ENCODE data around the gene XRCC5.

XRCC5 gene

DNA sequence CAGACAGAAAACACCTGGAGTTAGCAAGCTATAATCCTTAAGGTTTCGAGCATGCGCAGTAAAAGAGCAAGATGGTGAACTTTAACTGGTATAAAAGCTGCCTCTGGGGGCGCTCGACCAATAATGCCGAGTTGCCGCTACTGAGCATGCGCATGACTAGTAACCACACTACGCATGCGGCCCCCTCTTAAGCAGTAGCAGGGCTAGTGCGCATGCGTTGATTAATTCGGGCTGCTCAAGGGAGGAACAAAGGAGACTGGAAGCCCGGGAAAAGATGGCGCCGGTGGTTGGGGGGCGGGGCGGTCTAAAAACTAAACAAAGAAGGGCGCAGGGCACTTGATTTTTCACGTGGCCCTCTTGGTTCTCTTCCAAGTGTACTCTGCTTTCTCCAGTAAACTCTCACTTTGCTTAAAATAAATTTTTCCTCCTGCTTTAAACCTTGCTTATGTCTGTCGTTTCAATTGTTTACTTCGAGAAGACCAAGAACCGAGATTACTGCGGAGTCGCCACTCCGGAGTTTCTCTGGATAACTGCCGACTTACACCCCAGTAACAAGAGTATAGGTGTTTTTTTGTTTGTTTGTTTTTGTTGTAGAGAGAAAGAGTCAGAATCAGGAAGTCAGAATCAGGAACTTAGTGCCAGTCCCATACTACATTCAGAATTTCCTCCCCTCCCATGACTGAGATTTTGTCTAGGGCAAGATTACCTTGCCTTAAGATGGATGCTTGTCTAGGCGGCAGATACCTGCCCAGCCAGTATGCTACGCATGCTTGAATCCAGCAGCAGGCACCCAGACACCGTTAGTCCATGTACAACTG is 5.8 kb downstream of the XRCC5 start:
- H3K9me3 ChIP-seq (ENCODE audit: low read length): no peaks in the 10 kb centered on the region
- peak overlapping the region; percentile 51 for H2AFZ ChIP-seq (ENCODE audit: low read depth, low read length)
- no peaks in the 10 kb centered on the region for H3K27me3 ChIP-seq (ENCODE audit: insufficient read depth, low read length)
- H3K4me1 ChIP-seq (ENCODE audit: insufficient read depth, low read length): peaks cover 58% of the 10 kb centered on the region
- peak overlapping the region; percentile 32 for H3K4me3 ChIP-seq (ENCODE audit: low read length)
- peaks cover 86% of the 10 kb centered on the region for H3K36me3 ChIP-seq (ENCODE audit: insufficient read depth, low read length)

GRCh38 chr2:216116418-216116817 is 7.3 kb downstream of the XRCC5 start:
- Histone ChIP-seq H3K4me3 (ENCODE audit: low read length) (no peak overlapping the region), H3K4me1 (ENCODE audit: insufficient read depth, low read length) (peaks cover 46% of the 10 kb centered on the region), H3K36me3 (ENCODE audit: insufficient read depth, low read length) (peaks cover 94% of the 10 kb centered on the region)

GRCh38 chr2:216117561-216118340 is 8.6 kb downstream of the XRCC5 start:
- Histone ChIP-seq H3K4me3 (ENCODE audit: low read length) (no peak overlapping the region), H3K27me3 (ENCODE audit: insufficient read depth, low read length) (no peaks in the 10 kb centered on the region), H3K9me3 (ENCODE audit: low read length) (no peaks in the 10 kb centered on the region), H2AFZ (ENCODE audit: low read depth, low read length) (no peak overlapping the region), H3K4me1 (ENCODE audit: insufficient read depth, low read length) (peaks cover 42% of the 10 kb centered on the region), H3K36me3 (ENCODE audit: insufficient read depth, low read length) (peaks cover 94% of the 10 kb centered on the region)

More at GRCh38 chr2:216116418-216116817, 7.3 kb downstream of the XRCC5 start:
- Histone ChIP-seq H3K9me3 (ENCODE audit: low read length) (no peaks in the 10 kb centered on the region), H2AFZ (ENCODE audit: low read depth, low read length) (no peak overlapping the region), H3K27me3 (ENCODE audit: insufficient read depth, low read length) (no peaks in the 10 kb centered on the region)

- Histone ChIP-seq H3K4me3 (ENCODE audit: low read length) (no peak overlapping the region), H3K27me3 (ENCODE audit: insufficient read depth, low read length) (no peaks in the 10 kb centered on the region), H3K9me3 (ENCODE audit: low read length) (no peaks in the 10 kb centered on the region), H3K4me1 (ENCODE audit: insufficient read depth, low read length) (peaks cover 42% of the 10 kb centered on the region), H2AFZ (ENCODE audit: low read depth, low read length) (no peak overlapping the region), H3K36me3 (ENCODE audit: insufficient read depth, low read length) (peaks cover 94% of the 10 kb centered on the region)
Observed at GRCh38 chr2:216118474-216118873, 9.3 kb downstream of the XRCC5 start.

DNA sequence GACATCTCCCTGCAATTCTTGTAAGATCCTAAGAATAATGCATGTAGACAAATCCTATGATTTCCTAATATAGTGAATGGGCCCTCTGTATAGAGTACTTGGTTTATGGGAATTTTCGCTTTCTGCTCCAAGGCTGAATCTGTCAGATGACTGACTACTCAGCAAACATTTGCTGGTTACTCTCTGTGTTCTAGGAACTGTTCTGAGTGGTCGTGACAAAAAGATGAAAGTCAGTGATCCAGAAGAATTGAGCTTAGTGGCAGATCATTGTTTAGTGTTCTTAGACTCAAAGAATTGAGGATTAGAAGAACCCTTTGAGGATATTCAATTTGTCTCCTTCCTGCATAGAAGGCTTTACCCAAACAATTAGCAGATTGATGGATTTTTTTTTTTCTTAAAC is 10.0 kb downstream of the XRCC5 start:
- Histone ChIP-seq H3K36me3 (ENCODE audit: insufficient read depth, low read length) (peaks cover 94% of the 10 kb centered on the region), H3K27me3 (ENCODE audit: insufficient read depth, low read length) (no peaks in the 10 kb centered on the region), H3K9me3 (ENCODE audit: low read length) (no peaks in the 10 kb centered on the region), H3K4me1 (ENCODE audit: insufficient read depth, low read length) (peaks cover 41% of the 10 kb centered on the region), H2AFZ (ENCODE audit: low read depth, low read length) (no peak overlapping the region), H3K4me3 (ENCODE audit: low read length) (no peak overlapping the region)

DNA sequence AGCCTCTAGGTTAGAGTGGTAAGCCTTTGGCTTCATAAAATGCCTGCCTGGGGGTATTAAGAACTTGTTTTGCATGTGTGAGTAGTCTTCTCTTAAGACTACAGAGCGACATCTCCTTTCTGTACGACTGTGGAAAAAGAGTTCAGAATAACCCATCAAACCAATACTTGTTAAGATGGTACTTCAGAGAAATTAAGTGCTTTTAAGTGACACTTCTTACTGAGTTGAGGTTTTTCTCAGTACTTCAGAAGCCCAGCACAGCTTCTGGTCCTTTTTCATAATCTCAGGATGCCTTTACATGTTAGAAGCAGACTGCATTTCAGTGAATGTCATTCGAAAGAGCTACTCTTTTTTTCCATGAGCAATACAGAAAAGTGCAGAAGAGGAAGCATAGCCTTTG is 10.8 kb downstream of the XRCC5 start:
- Histone ChIP-seq H3K4me1 (ENCODE audit: insufficient read depth, low read length) (peaks cover 35% of the 10 kb centered on the region), H2AFZ (ENCODE audit: low read depth, low read length) (no peak overlapping the region), H3K4me3 (ENCODE audit: low read length) (no peak overlapping the region), H3K36me3 (ENCODE audit: insufficient read depth, low read length) (peaks cover 98% of the 10 kb centered on the region), H3K27me3 (ENCODE audit: insufficient read depth, low read length) (no peaks in the 10 kb centered on the region), H3K9me3 (ENCODE audit: low read length) (no peaks in the 10 kb centered on the region)

DNA sequence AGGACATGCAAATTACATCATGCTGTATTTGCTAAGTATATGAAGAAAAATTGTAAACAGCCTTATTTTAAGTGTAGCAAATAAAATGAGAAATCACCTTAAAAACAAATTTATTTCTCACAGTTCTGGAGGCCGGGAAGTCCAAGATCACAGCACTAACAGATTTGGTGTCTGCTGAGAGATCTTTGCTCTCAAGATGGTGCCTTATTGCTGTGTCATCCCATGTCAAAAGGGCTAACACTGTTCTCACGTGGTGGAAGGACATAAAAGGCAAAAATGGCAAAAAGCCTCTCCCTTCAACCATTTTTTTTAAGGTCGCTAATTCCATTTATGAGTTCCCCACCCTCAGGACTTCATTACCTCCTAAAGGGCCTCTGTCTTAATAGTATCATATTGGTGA is 12.1 kb downstream of the XRCC5 start:
- Histone ChIP-seq H3K27me3 (ENCODE audit: insufficient read depth, low read length) (no peaks in the 10 kb centered on the region), H3K4me1 (ENCODE audit: insufficient read depth, low read length) (peaks cover 24% of the 10 kb centered on the region), H2AFZ (ENCODE audit: low read depth, low read length) (no peak overlapping the region), H3K9me3 (ENCODE audit: low read length) (no peaks in the 10 kb centered on the region), H3K36me3 (ENCODE audit: insufficient read depth, low read length) (peaks cover 97% of the 10 kb centered on the region), H3K4me3 (ENCODE audit: low read length) (no peak overlapping the region)

DNA sequence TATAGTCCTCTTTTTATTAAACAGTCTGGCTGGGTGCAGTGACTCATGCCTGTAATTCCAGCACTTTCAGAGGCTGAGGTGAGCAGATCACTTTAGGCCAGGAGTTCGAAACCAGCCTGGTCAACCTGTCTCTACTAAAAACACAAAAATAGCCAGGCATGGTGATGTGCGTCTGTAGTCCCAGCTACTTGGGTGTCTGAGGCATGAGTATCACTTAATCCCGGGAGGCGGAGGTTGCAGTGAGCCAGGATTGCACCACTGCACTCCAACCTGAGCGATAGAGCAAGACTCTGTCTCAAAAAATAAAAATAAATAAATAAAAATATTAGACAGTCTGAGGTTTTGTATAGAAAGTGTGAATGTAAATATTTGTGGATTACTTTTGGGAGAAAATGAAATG is 17.8 kb downstream of the XRCC5 start:
- peaks cover 93% of the 10 kb centered on the region for H3K36me3 ChIP-seq (ENCODE audit: insufficient read depth, low read length)
- no peaks in the 10 kb centered on the region for H3K4me1 ChIP-seq (ENCODE audit: insufficient read depth, low read length)
- H2AFZ ChIP-seq (ENCODE audit: low read depth, low read length): no peak overlapping the region
- no peaks in the 10 kb centered on the region for H3K27me3 ChIP-seq (ENCODE audit: insufficient read depth, low read length)
- H3K9me3 ChIP-seq (ENCODE audit: low read length): no peaks in the 10 kb centered on the region
- H3K4me3 ChIP-seq (ENCODE audit: low read length): no peak overlapping the region

GRCh38 chr2:216130346-216130971 is 21.3 kb downstream of the XRCC5 start:
- Histone ChIP-seq H3K4me3 (ENCODE audit: low read length) (no peak overlapping the region), H3K36me3 (ENCODE audit: insufficient read depth, low read length) (peaks cover 96% of the 10 kb centered on the region), H3K4me1 (ENCODE audit: insufficient read depth, low read length) (no peaks in the 10 kb centered on the region), H3K27me3 (ENCODE audit: insufficient read depth, low read length) (no peaks in the 10 kb centered on the region), H3K9me3 (ENCODE audit: low read length) (no peaks in the 10 kb centered on the region), H2AFZ (ENCODE audit: low read depth, low read length) (no peak overlapping the region)

- Histone ChIP-seq H3K4me3 (ENCODE audit: low read length) (no peak overlapping the region), H3K27me3 (ENCODE audit: insufficient read depth, low read length) (no peaks in the 10 kb centered on the region), H3K36me3 (ENCODE audit: insufficient read depth, low read length) (peaks cover 93% of the 10 kb centered on the region), H3K9me3 (ENCODE audit: low read length) (no peaks in the 10 kb centered on the region), H3K4me1 (ENCODE audit: insufficient read depth, low read length) (no peaks in the 10 kb centered on the region), H2AFZ (ENCODE audit: low read depth, low read length) (no peak overlapping the region)
Observed at GRCh38 chr2:216131175-216131926, 22.2 kb downstream of the XRCC5 start.

DNA sequence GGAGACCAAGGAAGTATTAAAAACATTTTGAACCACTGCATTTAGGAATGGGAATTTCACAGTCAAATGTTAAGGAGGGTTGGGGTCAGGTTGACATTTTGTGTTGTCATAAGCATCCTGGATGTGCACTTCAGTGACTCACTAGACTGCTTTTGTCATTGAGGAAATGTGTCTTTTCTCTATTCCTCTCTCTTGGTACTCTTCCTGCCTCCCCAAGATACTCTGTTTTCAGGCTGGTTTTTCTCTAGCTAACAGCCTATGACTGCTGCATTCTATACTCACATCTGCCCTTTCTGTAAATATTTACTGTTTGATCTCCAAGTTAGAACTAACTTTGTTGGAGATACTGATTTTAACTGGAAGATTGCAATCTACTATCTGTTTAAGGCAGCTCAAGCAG is 23.4 kb downstream of the XRCC5 start:
- no peaks in the 10 kb centered on the region for H3K9me3 ChIP-seq (ENCODE audit: low read length)
- H3K36me3 ChIP-seq (ENCODE audit: insufficient read depth, low read length): peaks cover 94% of the 10 kb centered on the region
- H2AFZ ChIP-seq (ENCODE audit: low read depth, low read length): no peak overlapping the region
- H3K4me3 ChIP-seq (ENCODE audit: low read length): no peak overlapping the region
- H3K4me1 ChIP-seq (ENCODE audit: insufficient read depth, low read length): no peaks in the 10 kb centered on the region
- H3K27me3 ChIP-seq (ENCODE audit: insufficient read depth, low read length): no peaks in the 10 kb centered on the region

- Histone ChIP-seq H2AFZ (ENCODE audit: low read depth, low read length) (no peak overlapping the region), H3K36me3 (ENCODE audit: insufficient read depth, low read length) (peaks cover 94% of the 10 kb centered on the region)
Observed at GRCh38 chr2:216133397-216133796, 24.2 kb downstream of the XRCC5 start.

More at GRCh38 chr2:216133397-216133796, 24.2 kb downstream of the XRCC5 start:
- Histone ChIP-seq H3K27me3 (ENCODE audit: insufficient read depth, low read length) (no peaks in the 10 kb centered on the region), H3K9me3 (ENCODE audit: low read length) (no peaks in the 10 kb centered on the region), H3K4me3 (ENCODE audit: low read length) (no peak overlapping the region), H3K4me1 (ENCODE audit: insufficient read depth, low read length) (no peaks in the 10 kb centered on the region)
